Mesenchymal stem cell (in vitro differentiated cells and primary cell): ENCODE data around the gene MAP4K4.

Source experiments
- DNase-seq: peaks from one replicate; pipeline ENCODE4 v3.0.0-alpha.2; 2013
- H2AFZ ChIP-seq: one replicate; pipeline ENCODE4 v1.6.1; 2013; ENCODE audit warnings: low read depth, mild to moderate bottlenecking, control low read depth, inconsistent platforms, low read length, moderate library complexity
- H2AK5ac ChIP-seq: 2 replicates; pipeline ENCODE4 v1.6.1; 2013; ENCODE audit warnings: low read length, moderate library complexity, mild to moderate bottlenecking, inconsistent platforms; ENCODE audit not compliant: severe bottlenecking
- H2BK120ac ChIP-seq: one replicate; pipeline ENCODE4 v1.6.1; 2013; ENCODE audit warnings: low read depth, mild to moderate bottlenecking, inconsistent platforms, low read length, moderate library complexity
- H2BK12ac ChIP-seq, 2 experiments: one replicate each; pipeline ENCODE4 v1.6.1; 2013; ENCODE audit warnings: inconsistent platforms in 2 of 2, low read length in 2 of 2, mild to moderate bottlenecking in 2 of 2, moderate library complexity in 2 of 2, control low read depth in 1 of 2
- H2BK15ac ChIP-seq: one replicate; pipeline ENCODE4 v1.6.1; 2013; ENCODE audit warnings: mild to moderate bottlenecking, low read depth, inconsistent platforms; ENCODE audit not compliant: poor library complexity, severe bottlenecking
- H2BK5ac ChIP-seq: 2 replicates; pipeline ENCODE4 v1.6.1; 2013; ENCODE audit warnings: low read depth, mild to moderate bottlenecking, low read length, control low read depth, inconsistent platforms; ENCODE audit not compliant: poor library complexity, severe bottlenecking
- H3K14ac ChIP-seq, 2 experiments: one replicate each; pipeline ENCODE4 v1.6.1; 2013; ENCODE audit warnings: inconsistent platforms in 2 of 2, low read length in 2 of 2, control low read depth in 1 of 2, mild to moderate bottlenecking in 1 of 2, moderate library complexity in 1 of 2
- H3K18ac ChIP-seq, 2 experiments: one replicate each; pipeline ENCODE4 v1.6.1; 2013; ENCODE audit warnings: inconsistent platforms in 2 of 2, low read length in 2 of 2, control low read depth in 1 of 2, low read depth in 1 of 2, mild to moderate bottlenecking in 1 of 2
- H3K23ac ChIP-seq, 2 experiments: one replicate each; pipeline ENCODE4 v1.6.1; 2013; ENCODE audit warnings: inconsistent platforms in 2 of 2, low read length in 2 of 2, mild to moderate bottlenecking in 2 of 2, moderate library complexity in 2 of 2, control low read depth in 1 of 2
- H3K27ac ChIP-seq: 2 replicates; pipeline ENCODE4 v1.5.1; 2013; ENCODE audit warnings: mild to moderate bottlenecking, moderate library complexity, low read length, control low read depth, inconsistent platforms; ENCODE audit not compliant: poor library complexity, severe bottlenecking
- H3K27me3 ChIP-seq, 2 experiments: 2 replicates each; pipeline versions ENCODE4 v1.6.1 to v1.7.0; 2013; ENCODE audit warnings: low read length in 2 of 2, mild to moderate bottlenecking in 2 of 2, moderate library complexity in 2 of 2, control low read depth in 1 of 2, inconsistent platforms in 1 of 2; ENCODE audit not compliant: control insufficient read depth in 1 of 2, insufficient read depth in 1 of 2
- H3K36me3 ChIP-seq, 2 experiments: 2 replicates each; pipeline versions ENCODE4 v1.6.1 to v1.7.0; 2013; ENCODE audit warnings: low read length in 2 of 2, control low read depth in 1 of 2, inconsistent platforms in 1 of 2, low read depth in 1 of 2, mild to moderate bottlenecking in 1 of 2; ENCODE audit not compliant: insufficient read depth in 2 of 2, control insufficient read depth in 1 of 2
- H3K4ac ChIP-seq, 2 experiments: one replicate each; pipeline ENCODE4 v1.6.1; 2013; ENCODE audit warnings: inconsistent platforms in 2 of 2, low read length in 2 of 2, mild to moderate bottlenecking in 2 of 2, moderate library complexity in 2 of 2, control low read depth in 1 of 2, low read depth in 1 of 2
- H3K4me1 ChIP-seq: 2 replicates; pipeline ENCODE4 v1.6.1; 2013; ENCODE audit warnings: low read depth, low read length, control low read depth; ENCODE audit not compliant: control insufficient read depth, insufficient read depth
- H3K4me2 ChIP-seq: 2 replicates; pipeline ENCODE4 v1.6.1; 2013; ENCODE audit warnings: low read length, mild to moderate bottlenecking, inconsistent platforms; ENCODE audit not compliant: poor library complexity, severe bottlenecking
- H3K4me3 ChIP-seq, 2 experiments: 2 replicates each; pipeline versions ENCODE4 v1.5.1 to v1.7.0; 2013; ENCODE audit warnings: low read length in 2 of 2, mild to moderate bottlenecking in 2 of 2, control low read depth in 1 of 2, low read depth in 1 of 2; ENCODE audit not compliant: insufficient read depth in 1 of 2
- H3K79me1 ChIP-seq: replicated peaks from 2 replicates; pipeline ENCODE4 v1.6.1; 2013; ENCODE audit warnings: mild to moderate bottlenecking, control low read depth, low read length, inconsistent platforms; ENCODE audit not compliant: poor library complexity, severe bottlenecking
- H3K9ac ChIP-seq: 2 replicates; pipeline ENCODE4 v1.7.0; 2013; ENCODE audit warnings: mild to moderate bottlenecking, low read length, moderate library complexity
- H3K9me3 ChIP-seq: 2 replicates; pipeline ENCODE4 v1.7.0; 2013; ENCODE audit warnings: mild to moderate bottlenecking, low read length; ENCODE audit not compliant: control insufficient read depth
- H4K8ac ChIP-seq: one replicate; pipeline ENCODE4 v1.6.1; 2013; ENCODE audit warnings: inconsistent platforms, mild to moderate bottlenecking, low read length, moderate library complexity
- H4K91ac ChIP-seq: one replicate; pipeline ENCODE4 v1.6.1; 2013; ENCODE audit warnings: mild to moderate bottlenecking, low read length, inconsistent platforms
- WGBS: methylation state at CpG from one replicate; pipeline ENCODE4 v1.1.7; 2013; ENCODE audit warnings: mixed read lengths; 5-methylcytosine and 5-hydroxymethylcytosine counted together

MAP4K4 gene

GRCh38 chr2:101658387-101658786 is 39.1 kb upstream of the MAP4K4 start:
- Histone ChIP-seq H3K79me1 (no peaks in the 10 kb centered on the region), H3K36me3 (no peaks in the 10 kb centered on the region), H2BK120ac (no peak overlapping the region), H3K27ac (no peak overlapping the region), H2BK5ac (no peak overlapping the region), H3K18ac (no peak overlapping the region), H3K4me2 (no peak overlapping the region), H3K4ac (no peak overlapping the region), H2AK5ac (no peak overlapping the region), H4K91ac (no peak overlapping the region), H3K4me3 (no peak overlapping the region), H3K14ac (no peak overlapping the region), H3K23ac (no peak overlapping the region), H4K8ac (no peak overlapping the region), H2BK15ac (no peak overlapping the region), H3K9me3 (no peaks in the 10 kb centered on the region), H3K4me1 (no peaks in the 10 kb centered on the region), H3K27me3 (no peaks in the 10 kb centered on the region), H2BK12ac (no peak overlapping the region), H2AFZ (no peak overlapping the region), H3K9ac (no peak overlapping the region)
- no peak for DNase-seq

GRCh38 chr2:101665312-101665711 is 32.2 kb upstream of the MAP4K4 start:
- Histone ChIP-seq H4K8ac (no peak overlapping the region), H2BK5ac (no peak overlapping the region), H2BK15ac (no peak overlapping the region), H3K23ac (no peak overlapping the region), H3K27me3 (no peaks in the 10 kb centered on the region), H2AK5ac (no peak overlapping the region), H3K79me1 (no peaks in the 10 kb centered on the region), H3K18ac (no peak overlapping the region), H4K91ac (no peak overlapping the region), H3K4me2 (no peak overlapping the region), H3K27ac (no peak overlapping the region), H3K36me3 (no peaks in the 10 kb centered on the region), H3K4me3 (no peak overlapping the region), H3K14ac (no peak overlapping the region), H2BK120ac (no peak overlapping the region), H2BK12ac (no peak overlapping the region), H3K4ac (no peak overlapping the region), H3K4me1 (no peaks in the 10 kb centered on the region), H3K9me3 (no peaks in the 10 kb centered on the region), H3K9ac (no peak overlapping the region), H2AFZ (no peak overlapping the region)
- WGBS: 89% methylated on average over 10 of the region's 10 CpGs
- no peak for DNase-seq

- no peak overlapping the region for H4K91ac ChIP-seq
- H2AFZ ChIP-seq: no peak overlapping the region
- H3K4me1 ChIP-seq: no peaks in the 10 kb centered on the region
- no peak overlapping the region for H3K23ac ChIP-seq
- peaks cover 12% of the 10 kb centered on the region for H3K9me3 ChIP-seq
- H3K18ac ChIP-seq: no peak overlapping the region
- H3K9ac ChIP-seq: no peak overlapping the region
- H4K8ac ChIP-seq: no peak overlapping the region
- no peak overlapping the region for H2BK120ac ChIP-seq
- no peaks in the 10 kb centered on the region for H3K36me3 ChIP-seq
- no peak overlapping the region for H3K27ac ChIP-seq
- no peak for DNase-seq
- H2AK5ac ChIP-seq: no peak overlapping the region
- no peak overlapping the region for H2BK12ac ChIP-seq
- H3K14ac ChIP-seq: no peak overlapping the region
- H2BK5ac ChIP-seq: no peak overlapping the region
- H3K27me3 ChIP-seq: no peaks in the 10 kb centered on the region
- no peak overlapping the region for H3K4me3 ChIP-seq
- H3K79me1 ChIP-seq: no peaks in the 10 kb centered on the region
- H2BK15ac ChIP-seq: no peak overlapping the region
- 74% methylated on average over 1 of the region's 1 CpG for WGBS
- H3K4ac ChIP-seq: no peak overlapping the region
- no peak overlapping the region for H3K4me2 ChIP-seq
Observed at GRCh38 chr2:101667823-101668222, 29.7 kb upstream of the MAP4K4 start.

- Histone ChIP-seq H3K23ac (no peak overlapping the region), H4K8ac (no peak overlapping the region), H2AK5ac (no peak overlapping the region), H2BK120ac (no peak overlapping the region), H3K4me1 (no peaks in the 10 kb centered on the region), H3K4me3 (no peak overlapping the region), H3K9ac (no peak overlapping the region), H3K27me3 (peaks cover 0 to 3% of the 10 kb centered on the region in 2 experiments), H3K18ac (no peak overlapping the region), H3K79me1 (no peaks in the 10 kb centered on the region), H2BK5ac (no peak overlapping the region), H2AFZ (no peak overlapping the region), H3K4ac (no peak overlapping the region), H3K27ac (no peak overlapping the region), H3K14ac (no peak overlapping the region), H3K9me3 (peaks cover 12% of the 10 kb centered on the region), H2BK12ac (no peak overlapping the region), H2BK15ac (no peak overlapping the region), H4K91ac (no peak overlapping the region), H3K4me2 (no peak overlapping the region), H3K36me3 (no peaks in the 10 kb centered on the region)
- no CpG with 5 or more reads among the region's 2 CpGs for WGBS
- DNase-seq: no peak
Observed at GRCh38 chr2:101672047-101672446, 25.5 kb upstream of the MAP4K4 start.
